ENCODE results near the gene EMC1. TPM values are rescaled to one million over a fixed set of nuclear protein-coding genes. Genes with fewer than 3 reads are reported as not detected.

The EMC1 gene
- total RNA-seq, 1 donor from 2014 or later = 27.6 TPM

- Histone ChIP-seq H3K4me1 (peaks cover 95% of the 10 kb centered on the region), H3K9me3 (replicated peaks) (no peaks in the 10 kb centered on the region), H3K36me3 (peaks cover 2% of the 10 kb centered on the region), H3K27ac (replicated peaks) (peak overlapping the region; percentile 93), H3K27me3 (ENCODE audit: low read depth) (no peaks in the 10 kb centered on the region), H3K4me3 (peak overlapping the region; percentile 84)
- DNase-seq = no peak
- TF ChIP-seq CTCF (IDR thresholded peaks at IDR 0.05; ENCODE audit: borderline replicate concordance) = no peak
- intact Hi-C loops (cut with micrococcal nuclease) = no loop called here
These were observed 42.5 kb downstream of the EMC1 start for GRCh38 chr1:19208710-19209438.

GRCh38 chr1:19206947-19207346 lies 44.4 kb downstream of the EMC1 start:
- H3K27ac ChIP-seq (replicated peaks) = peak overlapping the region; percentile 93
- intact Hi-C loops (cut with micrococcal nuclease) = no loop called here

GRCh38 chr1:19205845-19206244 lies 45.5 kb downstream of the EMC1 start:
- no peak overlapping the region for H3K4me3 ChIP-seq
- no peaks in the 10 kb centered on the region for H3K9me3 ChIP-seq (replicated peaks)
- peaks cover 100% of the 10 kb centered on the region for H3K4me1 ChIP-seq
- H3K27me3 ChIP-seq (ENCODE audit: low read depth) = no peaks in the 10 kb centered on the region
- no peak for TF ChIP-seq CTCF (IDR thresholded peaks at IDR 0.05; ENCODE audit: borderline replicate concordance)
- peak overlapping the region; percentile 93 for H3K27ac ChIP-seq (replicated peaks)
- peaks cover 7% of the 10 kb centered on the region for H3K36me3 ChIP-seq
- intact Hi-C loops (cut with micrococcal nuclease) = no loop called here
- DNase-seq = no peak

More at GRCh38 chr1:19206947-19207346, 44.4 kb downstream of the EMC1 start:
- H3K4me3 ChIP-seq = no peak overlapping the region
- no peak for DNase-seq
- peaks cover 100% of the 10 kb centered on the region for H3K4me1 ChIP-seq
- no peaks in the 10 kb centered on the region for H3K9me3 ChIP-seq (replicated peaks)
- no peak for TF ChIP-seq CTCF (IDR thresholded peaks at IDR 0.05; ENCODE audit: borderline replicate concordance)
- no peaks in the 10 kb centered on the region for H3K27me3 ChIP-seq (ENCODE audit: low read depth)
- no peaks in the 10 kb centered on the region for H3K36me3 ChIP-seq

GRCh38 chr1:19205403-19205802 lies 45.9 kb downstream of the EMC1 start:
- Histone ChIP-seq H3K36me3 (peaks cover 9% of the 10 kb centered on the region), H3K27ac (replicated peaks) (peak overlapping the region; percentile 93), H3K27me3 (ENCODE audit: low read depth) (no peaks in the 10 kb centered on the region), H3K4me1 (peaks cover 98% of the 10 kb centered on the region), H3K4me3 (no peak overlapping the region), H3K9me3 (replicated peaks) (no peaks in the 10 kb centered on the region)
- intact Hi-C loops (cut with micrococcal nuclease) = no loop called here
- no peak for DNase-seq
- TF ChIP-seq CTCF (IDR thresholded peaks at IDR 0.05; ENCODE audit: borderline replicate concordance) = no peak

- no peaks in the 10 kb centered on the region for H3K9me3 ChIP-seq (replicated peaks)
- H3K4me1 ChIP-seq = peaks cover 94% of the 10 kb centered on the region
- no peaks in the 10 kb centered on the region for H3K27me3 ChIP-seq (ENCODE audit: low read depth)
- H3K4me3 ChIP-seq = no peak overlapping the region
- TF ChIP-seq CTCF (IDR thresholded peaks at IDR 0.05; ENCODE audit: borderline replicate concordance) = no peak
- no peak for DNase-seq
- intact Hi-C loops (cut with micrococcal nuclease) = no loop called here
- no peak overlapping the region for H3K27ac ChIP-seq (replicated peaks)
- H3K36me3 ChIP-seq = peaks cover 16% of the 10 kb centered on the region
These were observed 46.7 kb downstream of the EMC1 start for GRCh38 chr1:19204446-19205266.
